ENCODE results near the gene F10.

- no peak for TF ChIP-seq POLR2A (IDR thresholded peaks at IDR 0.05)
- TF ChIP-seq CTCF (IDR thresholded peaks at IDR 0.05 in 4 of 5, conservative IDR thresholded peaks at IDR 0.05 in 1 of 5) = no peak
Observed at GRCh38 chr13:113103646-113104045, 19.0 kb upstream of the F10 start.
